Stimulated activated CD8-positive, alpha-beta memory T cell treated with anti-CD3 and anti-CD28 coated beads, Interleukin-4, amount 100 ng/mL, for 48 hours (primary cell): ENCODE data around the gene SKAP2.

Source experiments
- DNase-seq: peaks from one replicate; pipeline ENCODE4 v3.0.0-alpha.2; 2020

SKAP2 gene

DNA sequence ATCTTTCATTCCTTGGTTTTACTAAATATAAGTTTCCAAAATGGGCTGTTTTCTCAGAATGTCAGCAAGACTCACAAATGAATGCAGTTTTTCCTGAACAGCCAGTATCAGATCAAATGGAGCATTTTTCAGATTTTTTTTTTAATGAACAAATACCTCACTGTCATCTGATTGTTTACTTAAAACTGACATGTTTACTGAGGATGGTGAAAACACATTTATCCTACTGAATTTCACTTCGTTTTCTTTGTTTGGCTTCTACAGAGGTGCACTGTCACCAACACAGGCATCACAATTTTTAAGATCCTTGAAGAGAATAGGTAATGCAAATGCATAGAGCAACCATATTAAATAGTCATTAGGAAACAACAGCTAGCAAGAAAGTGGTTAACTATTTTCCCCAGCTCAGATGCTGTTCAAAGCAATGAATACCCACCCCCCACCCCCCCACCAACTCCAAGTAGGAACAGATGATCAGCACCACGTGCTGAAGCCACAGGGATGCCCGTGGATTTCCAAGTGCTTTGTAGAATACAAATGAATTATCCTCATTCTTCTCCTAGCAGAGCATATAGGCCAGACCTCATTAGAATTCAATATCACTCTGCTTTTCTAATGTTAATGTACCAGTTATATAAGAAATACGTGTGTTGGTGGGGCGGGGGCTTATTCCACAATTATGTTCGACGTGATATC is 205.9 kb downstream of the SKAP2 start:
- DNase-seq = no peak

DNA sequence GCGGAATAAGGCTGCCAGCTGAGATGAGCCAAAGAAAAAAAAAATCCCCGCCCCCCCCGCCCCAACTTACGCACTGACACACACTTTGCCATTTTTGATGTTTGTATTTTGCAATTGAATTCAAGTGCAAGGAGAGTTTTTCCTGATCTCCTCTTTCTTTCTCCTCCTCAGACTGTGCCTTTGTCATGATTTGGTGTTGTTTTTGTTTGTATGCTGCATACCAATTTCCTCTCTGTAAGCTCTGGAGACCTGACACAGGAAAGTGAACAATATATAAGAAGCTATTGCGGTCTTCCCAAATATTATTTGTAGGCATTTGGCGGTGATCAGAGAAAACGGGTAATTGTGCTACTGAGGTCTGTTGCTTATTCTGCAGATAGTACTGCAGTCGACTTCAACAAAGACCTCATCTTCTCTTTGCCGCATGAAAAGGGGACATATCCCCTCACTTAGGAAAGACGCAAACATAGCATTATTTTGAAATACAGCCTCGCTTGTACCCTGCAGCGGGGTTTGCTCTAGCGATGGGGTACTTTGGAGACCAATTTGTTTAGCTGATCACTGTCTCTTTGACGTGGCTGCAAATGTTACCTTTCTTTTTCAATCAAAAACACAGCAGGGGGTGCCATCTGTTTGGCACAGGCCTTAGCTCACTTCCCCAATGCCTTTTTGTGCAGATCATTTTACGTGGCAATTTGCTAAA is 206.6 kb downstream of the SKAP2 start:
- DNase-seq = no peak

DNA sequence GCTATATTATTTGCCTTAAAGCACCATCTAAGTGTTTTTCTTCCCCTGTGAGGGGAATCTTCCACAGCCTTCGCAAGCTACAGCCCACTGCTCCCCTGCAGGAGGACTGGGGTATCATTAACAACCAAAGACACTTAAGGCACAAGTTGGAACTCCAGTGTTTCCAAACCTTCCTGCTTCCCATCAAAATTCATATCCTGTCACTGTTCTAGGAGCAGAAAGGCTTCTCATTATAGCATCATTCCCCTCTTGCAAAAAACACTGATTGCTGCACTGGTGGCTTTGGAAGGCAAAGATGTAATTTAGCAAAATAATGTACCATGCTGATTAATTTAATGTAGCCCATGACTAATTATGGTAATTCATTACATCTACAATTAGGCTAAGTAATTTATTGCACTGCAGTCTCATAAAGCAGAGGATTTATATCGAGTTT is 207.2 kb downstream of the SKAP2 start:
- DNase-seq = no peak

DNA sequence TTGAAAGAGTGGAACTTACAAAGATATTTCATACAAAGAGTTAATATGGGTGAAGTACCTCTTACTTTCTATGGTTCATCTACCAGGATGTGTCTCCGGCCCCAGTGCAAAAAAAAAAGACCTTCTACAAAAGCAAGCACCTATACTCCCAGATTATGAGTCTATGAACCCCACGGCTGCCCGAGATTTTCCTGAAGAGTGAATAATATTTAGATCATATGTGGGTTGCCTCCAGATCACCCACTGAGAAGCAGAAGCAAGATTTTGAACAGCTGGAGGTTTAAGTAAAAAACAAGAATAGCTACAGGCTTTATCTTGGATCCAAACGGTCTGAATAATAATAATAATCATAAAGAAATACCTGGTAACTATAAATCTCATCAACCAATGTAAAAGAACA is 207.7 kb downstream of the SKAP2 start:
- no peak for DNase-seq

DNA sequence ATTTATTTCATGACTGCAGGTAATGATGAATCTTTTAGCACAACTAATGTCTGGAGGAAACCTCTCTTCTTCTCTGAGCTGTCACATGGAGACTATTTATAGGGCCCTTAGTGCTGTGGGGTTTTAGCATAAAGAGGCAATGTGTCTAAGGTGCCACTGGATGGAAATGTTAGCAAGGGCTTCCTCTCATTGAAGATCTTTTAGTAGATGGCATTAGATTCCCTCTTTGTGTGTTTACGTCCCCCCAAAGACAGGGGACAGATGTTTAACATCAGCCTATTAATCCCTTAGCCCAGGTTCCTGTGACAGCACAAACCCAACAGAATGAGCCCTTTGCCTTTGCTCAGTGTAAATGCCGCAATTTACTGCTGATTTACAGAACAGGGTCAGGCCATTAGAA is 208.6 kb downstream of the SKAP2 start:
- no peak for DNase-seq

DNA sequence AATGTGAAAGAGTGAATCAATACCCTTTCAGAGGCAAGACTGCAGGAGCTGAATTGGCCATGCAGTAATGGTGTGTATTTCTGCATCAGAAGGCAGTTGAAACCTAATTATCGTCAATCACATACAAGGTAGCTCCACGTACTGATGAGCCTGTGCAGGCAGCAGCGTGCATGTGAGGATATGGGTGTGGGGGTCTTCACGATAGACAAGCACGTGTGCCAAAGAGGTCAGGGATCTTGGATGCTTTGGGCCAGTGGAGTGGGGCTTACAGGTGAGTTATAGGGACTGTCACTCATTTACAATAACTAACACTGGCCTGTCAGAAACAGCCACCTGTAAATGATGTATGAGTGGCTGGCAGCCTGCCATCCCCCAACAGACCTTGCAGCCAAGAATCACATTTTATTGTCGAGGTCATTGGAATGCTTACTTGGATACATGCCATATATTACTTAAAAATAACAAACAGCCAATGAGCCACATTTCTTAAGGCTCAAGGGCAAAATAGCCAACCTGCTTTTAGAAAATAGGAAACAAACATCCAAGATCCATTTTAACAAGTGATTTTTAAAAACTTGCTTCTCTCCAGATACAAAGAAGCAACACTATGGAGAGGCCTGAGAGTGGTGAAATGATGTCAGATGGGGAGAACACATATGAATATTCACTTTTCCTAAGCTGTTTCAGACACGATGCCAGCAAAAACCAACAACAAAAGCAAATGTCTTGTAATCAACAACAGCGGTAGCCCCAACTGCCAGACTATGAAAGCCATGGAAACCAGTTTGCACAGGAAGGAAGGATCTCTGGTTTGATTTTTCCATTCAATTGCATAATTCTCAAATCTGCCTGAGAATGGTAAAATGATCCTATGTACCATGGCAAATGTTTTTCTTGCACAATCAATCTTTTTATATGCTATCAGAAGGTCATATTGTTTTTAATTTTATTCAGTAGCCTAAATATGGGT is 210.7 kb downstream of the SKAP2 start:
- no peak for DNase-seq

DNA sequence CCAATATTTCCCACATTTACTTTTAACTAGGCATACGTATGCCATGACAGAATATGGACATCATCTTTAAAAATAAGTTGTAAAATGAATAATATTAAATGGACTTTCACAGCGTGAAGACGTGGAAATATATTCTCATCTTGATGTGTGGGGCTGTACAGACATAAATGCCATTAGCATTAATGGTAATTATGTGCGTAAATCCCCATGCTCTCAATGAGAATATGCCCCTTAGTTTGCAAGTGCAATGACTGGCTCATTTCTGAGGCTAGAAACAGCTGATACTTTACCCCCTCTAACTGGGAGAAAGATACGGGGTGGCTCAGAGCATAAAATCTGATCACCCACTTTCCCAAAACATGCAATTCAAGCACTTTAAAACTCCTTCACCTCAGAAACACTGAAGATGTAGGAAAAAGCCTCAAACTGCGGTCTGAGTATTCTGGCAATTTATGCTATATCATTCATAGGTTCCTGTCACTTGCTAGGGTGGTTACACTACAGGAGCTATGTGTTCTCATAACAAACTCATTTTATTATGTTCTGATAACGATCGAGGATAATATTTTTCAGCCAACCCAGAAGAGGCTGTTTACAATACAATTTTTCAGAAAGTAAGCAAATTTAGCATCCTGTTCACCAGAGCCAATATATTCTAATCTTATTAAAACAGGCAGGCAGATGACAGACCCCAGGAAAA is 211.8 kb downstream of the SKAP2 start:
- DNase-seq = no peak

DNA sequence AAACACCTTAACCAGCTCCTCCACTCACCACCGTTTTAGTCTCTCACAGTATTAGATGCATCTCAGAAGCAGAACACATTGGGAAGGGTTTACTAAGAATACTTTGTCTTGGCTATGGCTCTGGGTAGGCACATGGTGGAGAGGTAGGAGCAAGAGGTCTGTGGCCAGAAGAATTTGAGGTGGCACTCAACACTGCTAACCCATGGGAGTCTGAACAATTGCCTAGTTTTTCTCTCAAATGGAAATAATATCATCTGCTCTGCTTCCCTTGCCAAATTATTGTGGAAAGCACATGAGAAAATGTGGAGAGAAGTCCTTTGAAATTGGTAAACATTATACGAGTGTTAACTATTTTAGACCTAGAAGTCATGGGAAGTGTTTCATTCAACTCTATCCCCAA is 214.3 kb downstream of the SKAP2 start:
- DNase-seq = no peak

DNA sequence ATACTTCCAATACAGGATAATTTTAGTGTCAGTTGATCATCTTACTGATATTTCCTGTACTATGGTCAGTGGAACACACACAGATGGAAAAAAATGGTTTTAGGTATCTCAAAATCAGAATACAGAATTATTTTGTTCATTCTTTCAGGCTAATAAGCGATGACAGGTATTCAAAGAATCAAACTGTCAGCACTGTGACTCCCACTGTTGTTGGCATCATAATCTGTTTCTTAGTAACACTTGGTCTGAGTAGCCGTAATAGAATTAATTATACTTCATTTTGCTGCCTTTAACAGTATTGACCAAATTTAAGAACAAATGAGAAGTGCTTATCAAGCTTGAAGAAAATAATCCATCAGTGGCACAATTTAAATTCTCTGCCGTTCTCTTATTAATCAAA is 215.0 kb downstream of the SKAP2 start:
- DNase-seq = no peak

DNA sequence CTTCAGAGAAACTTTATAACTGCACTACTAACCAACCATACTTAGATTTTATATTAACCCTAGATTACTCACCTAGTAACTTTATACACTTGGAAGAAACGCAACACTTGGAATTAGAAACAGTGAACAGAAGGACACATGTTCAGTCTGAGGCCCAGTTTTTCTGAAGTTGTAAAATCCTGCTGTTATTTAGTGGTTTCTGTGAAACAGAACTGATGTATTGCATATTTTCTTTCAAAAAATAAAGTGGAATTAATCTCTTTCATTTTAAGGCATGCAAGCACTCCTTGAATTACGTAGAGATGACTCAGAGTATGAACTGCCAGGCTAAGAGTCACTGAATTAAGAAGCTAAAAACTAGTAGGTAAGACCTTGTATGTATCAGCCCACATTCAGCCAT is 215.8 kb downstream of the SKAP2 start:
- DNase-seq = no peak

DNA sequence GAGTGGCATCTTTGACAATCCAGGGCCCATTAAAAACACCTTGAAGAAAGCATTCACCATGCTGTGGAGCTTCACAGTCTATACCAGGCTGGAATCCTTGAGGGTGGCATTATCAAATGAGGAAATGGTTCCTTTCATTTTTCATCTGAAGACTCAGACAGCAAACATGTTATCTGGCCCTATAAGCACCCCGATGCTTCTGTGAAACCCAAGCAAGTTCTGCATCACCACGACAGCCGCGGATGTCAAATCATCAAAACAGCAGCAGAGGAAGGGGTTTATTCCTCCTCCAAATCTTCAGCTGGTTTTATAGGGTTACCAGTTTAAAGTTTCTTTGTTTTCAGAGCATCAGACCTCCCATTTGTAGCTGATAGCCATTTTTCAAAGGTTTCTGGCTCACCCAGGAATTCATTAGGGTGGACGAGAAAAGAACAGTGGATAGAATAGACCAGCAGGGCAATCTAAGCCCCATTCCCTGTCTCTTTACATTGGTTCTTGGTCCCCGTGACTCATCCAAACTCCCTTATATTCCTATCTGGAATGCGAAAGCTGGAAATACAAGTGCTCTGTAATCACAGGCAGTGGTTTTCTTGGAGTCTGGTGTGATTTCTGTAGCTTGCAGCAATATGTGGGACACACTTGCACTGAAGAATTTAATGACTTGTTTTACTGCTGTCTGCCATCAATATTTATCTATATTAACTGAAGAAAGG is 217.9 kb downstream of the SKAP2 start:
- DNase-seq = no peak

DNA sequence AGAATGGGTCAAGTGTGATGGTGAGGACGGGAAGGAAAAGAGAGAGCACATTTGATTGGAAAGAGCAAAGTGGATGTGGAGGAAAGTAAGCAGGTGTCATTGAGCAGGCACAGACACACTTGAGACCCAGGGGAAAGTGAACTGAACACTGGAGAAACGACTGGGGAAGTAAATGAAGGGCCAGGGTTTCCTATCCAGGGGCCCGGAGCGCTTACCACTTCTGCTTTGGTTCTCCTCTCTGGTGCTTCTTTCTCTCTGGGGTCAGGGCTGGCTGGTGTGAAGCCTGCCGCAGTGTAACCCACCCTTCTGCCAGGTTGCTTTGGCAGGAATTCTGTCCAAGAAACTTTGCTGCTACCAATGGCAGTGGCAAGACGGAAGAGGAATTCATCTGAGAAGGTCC is 219.3 kb downstream of the SKAP2 start:
- DNase-seq = no peak

DNA sequence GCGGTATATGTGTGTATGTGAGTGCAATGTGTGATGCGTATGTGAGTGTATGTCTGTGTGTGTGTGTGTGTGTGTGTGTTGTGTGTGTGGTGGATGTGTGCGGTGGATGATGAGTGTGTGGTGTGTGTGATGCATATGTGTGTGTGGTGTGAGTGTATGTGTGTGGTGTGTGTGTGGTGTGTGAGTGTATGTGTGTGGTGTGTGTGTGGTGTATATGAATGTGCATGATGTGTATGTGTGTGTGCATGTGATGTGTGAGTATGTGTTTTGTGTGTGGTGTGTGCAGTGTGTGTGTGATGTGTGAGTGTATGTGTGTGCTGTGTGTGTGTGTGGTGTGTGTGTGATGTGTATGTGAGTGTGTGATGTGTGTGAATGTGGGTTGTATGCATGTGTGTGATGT is 222.0 kb downstream of the SKAP2 start:
- no peak for DNase-seq

DNA sequence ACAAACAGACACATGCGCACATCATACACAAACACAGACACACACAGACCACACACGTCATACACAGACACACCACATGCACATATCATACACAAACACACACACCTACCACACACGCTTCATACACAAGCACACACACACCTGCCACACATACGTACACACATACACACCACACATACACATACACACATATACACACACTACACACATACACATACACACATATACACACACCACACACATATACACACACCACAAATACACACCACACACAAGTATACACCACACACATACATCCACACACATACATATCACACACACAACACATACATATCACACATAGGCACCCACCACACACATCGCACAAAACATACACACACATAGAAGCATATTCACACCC is 224.7 kb downstream of the SKAP2 start:
- no peak for DNase-seq

DNA sequence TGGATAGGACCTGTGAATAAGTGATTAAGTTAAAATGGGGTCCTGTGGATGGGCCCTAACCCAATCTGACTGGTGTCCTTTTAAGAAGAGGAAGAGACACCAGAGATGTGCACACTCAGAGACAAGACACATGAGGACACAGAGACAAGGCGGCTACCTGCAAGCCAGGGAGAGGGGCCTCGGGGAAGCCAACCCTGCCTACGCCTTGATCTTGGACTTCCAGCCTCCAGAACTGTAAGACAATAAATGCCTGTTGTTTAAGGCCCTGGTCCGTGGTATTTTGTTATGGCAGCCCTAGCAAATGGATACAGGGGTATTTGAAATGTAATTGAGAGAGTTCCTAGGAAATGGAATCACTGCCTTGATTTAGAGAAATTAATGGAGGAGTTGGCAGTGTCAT is 225.3 kb downstream of the SKAP2 start:
- no peak for DNase-seq

DNA sequence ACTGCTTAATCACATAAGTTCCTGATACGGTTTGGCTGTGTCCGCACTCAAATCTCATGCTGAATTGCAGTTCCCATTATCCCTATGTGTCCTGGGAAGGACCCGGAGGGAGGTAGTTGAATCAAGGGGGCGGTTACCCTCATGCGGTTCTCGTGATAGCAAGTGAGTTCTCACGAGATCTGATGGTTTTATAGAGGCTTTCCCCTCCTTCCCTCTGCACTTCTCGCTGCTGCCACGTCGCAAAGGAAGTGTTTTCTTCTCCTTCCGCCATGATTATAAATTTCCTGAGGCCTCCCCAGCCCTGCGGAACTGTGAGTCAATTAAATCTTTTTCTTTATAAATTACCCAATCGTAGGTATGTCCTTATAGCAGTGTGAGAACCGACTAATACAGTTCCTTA is 226.2 kb downstream of the SKAP2 start:
- no peak for DNase-seq

DNA sequence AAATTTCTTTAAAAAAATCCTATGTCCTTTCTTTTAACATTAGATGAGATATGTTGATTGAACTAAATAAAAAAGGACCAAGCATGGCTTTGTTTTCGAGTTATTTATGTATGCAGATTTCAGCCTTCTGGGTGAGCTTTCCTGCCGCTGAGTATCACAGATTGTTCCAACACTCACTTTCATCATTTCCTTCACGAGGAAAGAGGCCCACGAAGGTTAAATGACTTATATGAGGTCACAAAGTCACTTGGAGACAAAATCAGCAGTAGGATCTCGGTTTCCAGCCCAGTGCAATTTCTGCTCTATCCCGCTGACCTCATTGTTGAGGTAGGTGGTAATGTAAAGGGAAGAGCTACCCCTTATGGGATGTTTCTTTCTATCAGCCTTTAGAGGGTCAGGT is 226.8 kb downstream of the SKAP2 start:
- DNase-seq = no peak

DNA sequence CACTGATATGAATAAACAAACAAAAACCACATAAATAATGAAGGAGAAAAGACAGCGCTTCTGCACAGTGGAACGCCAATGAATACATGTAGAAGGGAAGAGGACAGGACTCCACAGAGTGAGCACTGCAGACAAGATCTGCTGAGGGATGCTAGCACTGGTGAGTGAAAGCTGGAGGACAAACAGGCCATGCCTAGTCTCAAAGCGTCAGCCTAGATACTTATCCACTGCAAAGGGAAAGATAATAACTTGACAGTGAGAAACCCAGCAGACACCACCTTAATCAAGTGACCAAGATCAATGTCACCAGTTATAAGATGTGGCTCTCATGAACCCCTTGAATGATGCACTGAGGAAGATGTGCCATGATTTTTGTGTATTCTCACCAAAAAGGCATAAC is 227.6 kb downstream of the SKAP2 start:
- DNase-seq = no peak

DNA sequence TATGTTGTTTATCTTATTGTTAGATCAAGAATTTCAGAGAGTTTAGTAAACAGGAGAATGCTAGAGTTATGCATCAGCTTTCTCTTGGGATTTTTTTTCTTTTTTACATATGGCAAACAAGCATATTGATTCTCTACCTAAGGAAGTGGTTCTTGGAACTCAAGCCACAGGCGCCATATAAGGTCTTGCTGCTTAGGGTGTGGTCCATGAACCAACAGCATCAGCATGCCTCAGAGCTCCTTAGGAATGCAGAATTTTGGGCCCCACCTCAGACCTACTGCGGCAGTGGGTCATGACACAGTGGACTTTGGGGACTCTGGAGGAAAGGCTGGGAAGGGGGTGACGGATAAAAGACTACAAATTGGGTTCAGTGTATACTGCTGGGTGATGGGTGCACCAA is 230.8 kb downstream of the SKAP2 start:
- DNase-seq = no peak

DNA sequence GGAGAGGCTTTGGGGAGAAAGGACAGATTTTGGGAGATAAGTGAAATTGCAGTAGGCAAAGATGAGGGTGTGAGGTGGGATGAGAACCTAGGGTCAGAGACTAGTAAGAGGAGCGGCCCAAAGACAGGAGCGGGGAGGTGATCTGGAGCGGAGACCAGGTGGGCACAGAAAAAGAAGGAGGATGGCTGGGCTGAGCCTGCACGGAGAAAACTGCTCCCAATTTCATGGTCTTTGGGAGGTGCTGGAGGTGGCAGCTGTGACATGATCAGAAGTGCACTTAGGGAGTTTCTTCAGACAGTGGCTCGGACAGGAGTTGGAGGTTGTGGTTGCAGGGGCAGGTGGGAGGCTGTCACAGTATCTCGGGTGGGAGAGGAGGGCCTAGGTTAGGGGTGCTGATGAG is 232.8 kb downstream of the SKAP2 start:
- DNase-seq = no peak

DNA sequence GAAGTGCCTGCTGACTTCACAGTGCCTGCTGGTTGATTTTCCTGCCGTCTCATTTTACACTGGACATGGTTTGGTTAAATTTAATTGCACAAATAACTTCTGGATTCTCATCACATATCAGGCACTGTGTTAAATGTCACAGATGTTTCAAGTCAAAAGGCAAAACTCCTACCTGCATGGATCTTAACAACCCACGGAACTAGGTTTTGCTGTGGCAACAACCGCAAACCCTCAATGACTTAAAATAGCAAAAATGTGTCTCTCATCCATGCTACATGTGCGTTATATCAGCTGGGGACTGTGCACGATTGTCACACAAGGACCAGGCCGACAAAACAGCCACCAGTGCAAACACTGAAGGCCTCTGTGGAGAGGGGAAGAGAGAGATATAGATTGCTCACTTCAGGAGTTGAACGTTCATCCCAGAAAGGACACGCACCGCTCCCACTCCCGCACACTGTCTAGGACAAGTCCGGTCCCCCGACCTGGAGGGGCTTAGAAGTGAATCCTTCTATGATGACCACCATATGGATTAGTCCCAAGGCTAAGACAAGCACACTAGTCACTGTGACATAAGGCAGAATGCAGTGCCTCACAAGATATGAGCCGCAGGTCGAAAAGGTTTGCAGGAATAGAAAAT is 233.3 kb downstream of the SKAP2 start:
- no peak for DNase-seq

DNA sequence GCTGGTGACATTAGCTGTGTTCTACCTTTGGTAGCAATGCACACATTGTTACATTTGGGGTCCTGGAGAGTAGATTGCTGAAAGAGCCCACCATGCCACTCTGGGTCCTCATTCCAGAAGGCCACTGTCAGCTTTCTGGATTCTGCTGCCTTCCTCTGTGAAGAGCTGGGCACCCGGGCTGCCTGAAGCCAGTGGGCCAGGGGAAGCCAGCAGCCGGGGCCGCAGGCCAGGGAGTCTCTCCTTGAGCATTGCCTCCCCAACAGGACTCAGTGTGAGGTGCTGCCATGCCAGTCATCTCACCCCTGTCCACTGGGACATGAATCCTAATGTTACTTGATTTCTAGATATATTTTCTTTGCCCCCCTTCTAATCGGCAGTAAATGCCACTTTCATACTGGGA is 234.0 kb downstream of the SKAP2 start:
- DNase-seq = no peak
